Activated CD4-positive, alpha-beta memory T cell treated with anti-CD3 and anti-CD28 coated beads for 36 hours (primary cell): Measurements from ENCODE around the gene FGFR2. TPM values are rescaled to one million over a fixed set of nuclear protein-coding genes. Genes with fewer than 3 reads are reported as not detected.
A peak's percentile ranks its signal among the peaks of the same experiment; 100 is the strongest.

Experiments used
- CTCF ChIA-PET: fragments of 350-600 bp; sonication (Branson Sonifier 250); formaldehyde crosslinking; loops from one replicate; lab custom pipeline; 2021; ENCODE audit warnings: antibody characterized with exemption, inconsistent platforms; lab: Charles Lee
- POLR2A ChIA-PET: fragments of 350-600 bp; sonication (Branson Sonifier 250); formaldehyde crosslinking; loops from one replicate; lab custom pipeline; 2021; ENCODE audit warnings: antibody characterized with exemption; lab: Charles Lee
- DNase-seq: peaks from one replicate; pipeline ENCODE4 v3.0.0-alpha.2; 2020
- H3K27ac Mint-ChIP-seq: one replicate; pipeline ENCODE4 v1.8.0; 2021; ENCODE audit warnings: mixed read lengths
- H3K27me3 Mint-ChIP-seq: one replicate; pipeline ENCODE4 v1.8.0; 2021; ENCODE audit warnings: mixed read lengths
- H3K36me3 Mint-ChIP-seq: one replicate; pipeline ENCODE4 v1.8.0; 2021; ENCODE audit warnings: mixed read lengths
- H3K4me1 Mint-ChIP-seq: one replicate; pipeline ENCODE4 v1.8.0; 2021; ENCODE audit warnings: low read depth, mixed read lengths
- H3K4me3 Mint-ChIP-seq: one replicate; pipeline ENCODE4 v1.8.0; 2021; ENCODE audit warnings: mild to moderate bottlenecking, mixed read lengths
- H3K9me3 Mint-ChIP-seq: one replicate; pipeline ENCODE4 v1.8.0; 2021; ENCODE audit warnings: mixed read lengths
- intact Hi-C: fragments of 100-400 bp; cut with micrococcal nuclease; formaldehyde crosslinking; loops from one replicate; pipeline ENCODE4 v1.15.1; 2023
- total RNA-seq, 2 experiments: library from RNA; stranded (reverse); gene quantifications; one replicate each; pipeline ENCODE4 v1.2.3, GENCODE V29; 2021

FGFR2 gene
- total RNA-seq = under 1 TPM; 0.05 to 0.19 TPM

- Mint-ChIP-seq H3K27me3 (peaks cover 46% of the 10 kb centered on the region), H3K27ac (no peak within 1 kb of the TSS), H3K9me3 (no peaks in the 10 kb centered on the region), H3K4me3 (no peak within 1 kb of the TSS), H3K36me3 (no peaks in the 10 kb centered on the region), H3K4me1 (peaks cover 3% of the 10 kb centered on the region)
- intact Hi-C loops = loop anchor here (5.0 kb wide), 1 partner anchor 81 kb away; no protein-coding TSS in a partner anchor
- DNase-seq = peak; percentile 38
- ChIA-PET CTCF (no interaction called here), POLR2A (no interaction called here)
Observed at GRCh38 chr10:121598263-121599249, at the start of gene FGFR2. Gene FGFR2, minus strand, starts transcription at chr10:121598444. Its CDS starts 4,627 bp downstream, at chr10:121593817.

- H3K27me3 Mint-ChIP-seq = peaks cover 1% of the 10 kb centered on the region
- H3K36me3 Mint-ChIP-seq = no peaks in the 10 kb centered on the region
- POLR2A ChIA-PET = no interaction called here
- intact Hi-C loops = no loop called here
- no peaks in the 10 kb centered on the region for H3K4me1 Mint-ChIP-seq
- H3K27ac Mint-ChIP-seq = no peak overlapping the region
- no peak for DNase-seq
- H3K4me3 Mint-ChIP-seq = no peak overlapping the region
- no peaks in the 10 kb centered on the region for H3K9me3 Mint-ChIP-seq
- CTCF ChIA-PET = no interaction called here
Observed at GRCh38 chr10:121647401-121647800, 49.2 kb upstream of the FGFR2 start.

GRCh38 chr10:121645696-121646095 lies 47.5 kb upstream of the FGFR2 start:
- ChIA-PET POLR2A (no interaction called here), CTCF (no interaction called here)
- no peak for DNase-seq
- Mint-ChIP-seq H3K27me3 (peaks cover 1% of the 10 kb centered on the region), H3K4me3 (no peak overlapping the region), H3K4me1 (no peaks in the 10 kb centered on the region), H3K36me3 (no peaks in the 10 kb centered on the region), H3K27ac (no peak overlapping the region), H3K9me3 (peaks cover 9% of the 10 kb centered on the region)
- intact Hi-C loops = no loop called here

- Mint-ChIP-seq H3K27me3 (peaks cover 1% of the 10 kb centered on the region), H3K36me3 (no peaks in the 10 kb centered on the region), H3K4me3 (no peak overlapping the region), H3K4me1 (no peaks in the 10 kb centered on the region), H3K9me3 (peaks cover 10% of the 10 kb centered on the region), H3K27ac (no peak overlapping the region)
- ChIA-PET POLR2A (no interaction called here), CTCF (interaction anchor here (0.6 kb wide), 1 partner anchor 76 kb away, joined by 4 read pairs; no protein-coding TSS in a partner anchor)
- intact Hi-C loops = no loop called here
- DNase-seq = no peak
Observed at GRCh38 chr10:121644501-121644900, 46.3 kb upstream of the FGFR2 start.

GRCh38 chr10:121640266-121640665 lies 42.0 kb upstream of the FGFR2 start:
- intact Hi-C loops = no loop called here
- H3K4me1 Mint-ChIP-seq = no peaks in the 10 kb centered on the region
- CTCF ChIA-PET = no interaction called here

GRCh38 chr10:121639416-121639815 lies 41.2 kb upstream of the FGFR2 start:
- Mint-ChIP-seq H3K4me3 (no peak overlapping the region), H3K27ac (no peak overlapping the region), H3K4me1 (no peaks in the 10 kb centered on the region), H3K36me3 (no peaks in the 10 kb centered on the region), H3K9me3 (peaks cover 19% of the 10 kb centered on the region), H3K27me3 (peaks cover 1% of the 10 kb centered on the region)
- intact Hi-C loops = no loop called here
- ChIA-PET POLR2A (no interaction called here), CTCF (no interaction called here)
- no peak for DNase-seq

More at GRCh38 chr10:121640266-121640665, 42.0 kb upstream of the FGFR2 start:
- Mint-ChIP-seq H3K36me3 (no peaks in the 10 kb centered on the region), H3K27me3 (peaks cover 1% of the 10 kb centered on the region), H3K27ac (no peak overlapping the region), H3K4me3 (no peak overlapping the region), H3K9me3 (peaks cover 19% of the 10 kb centered on the region)
- POLR2A ChIA-PET = no interaction called here
- DNase-seq = no peak

GRCh38 chr10:121637437-121637836 lies 39.2 kb upstream of the FGFR2 start:
- Mint-ChIP-seq H3K36me3 (no peaks in the 10 kb centered on the region), H3K4me1 (no peaks in the 10 kb centered on the region), H3K27ac (no peak overlapping the region), H3K27me3 (peaks cover 1% of the 10 kb centered on the region), H3K4me3 (no peak overlapping the region), H3K9me3 (peaks cover 19% of the 10 kb centered on the region)
- intact Hi-C loops = no loop called here
- ChIA-PET CTCF (no interaction called here), POLR2A (no interaction called here)
- DNase-seq = no peak

- no peaks in the 10 kb centered on the region for H3K36me3 Mint-ChIP-seq
- no peak overlapping the region for H3K4me3 Mint-ChIP-seq
- intact Hi-C loops = no loop called here
- H3K4me1 Mint-ChIP-seq = no peaks in the 10 kb centered on the region
- H3K27me3 Mint-ChIP-seq = no peaks in the 10 kb centered on the region
- no peak for DNase-seq
- peaks cover 8% of the 10 kb centered on the region for H3K9me3 Mint-ChIP-seq
- POLR2A ChIA-PET = no interaction called here
- CTCF ChIA-PET = no interaction called here
- no peak overlapping the region for H3K27ac Mint-ChIP-seq
Observed at GRCh38 chr10:121633056-121633455, 34.8 kb upstream of the FGFR2 start.

GRCh38 chr10:121631365-121632029 lies 33.3 kb upstream of the FGFR2 start:
- POLR2A ChIA-PET = no interaction called here
- no peak for DNase-seq
- CTCF ChIA-PET = interaction anchor here (1.0 kb wide), 1 partner anchor 102 kb away, joined by 3 read pairs; no protein-coding TSS in a partner anchor
- intact Hi-C loops = no loop called here
- H3K27ac Mint-ChIP-seq = no peak overlapping the region
- H3K27me3 Mint-ChIP-seq = no peaks in the 10 kb centered on the region
- no peaks in the 10 kb centered on the region for H3K9me3 Mint-ChIP-seq
- H3K4me1 Mint-ChIP-seq = no peaks in the 10 kb centered on the region
- no peak overlapping the region for H3K4me3 Mint-ChIP-seq
- no peaks in the 10 kb centered on the region for H3K36me3 Mint-ChIP-seq

GRCh38 chr10:121628859-121629258 lies 30.6 kb upstream of the FGFR2 start:
- Mint-ChIP-seq H3K4me1 (no peaks in the 10 kb centered on the region), H3K4me3 (no peak overlapping the region), H3K27me3 (no peaks in the 10 kb centered on the region), H3K36me3 (no peaks in the 10 kb centered on the region), H3K27ac (no peak overlapping the region), H3K9me3 (no peaks in the 10 kb centered on the region)
- intact Hi-C loops = no loop called here
- CTCF ChIA-PET = interaction anchor here (0.6 kb wide), 1 partner anchor 16 kb away, joined by 3 read pairs; no protein-coding TSS in a partner anchor
- no peak for DNase-seq
- POLR2A ChIA-PET = no interaction called here

- Mint-ChIP-seq H3K27ac (no peak overlapping the region), H3K4me1 (no peaks in the 10 kb centered on the region), H3K9me3 (no peaks in the 10 kb centered on the region), H3K27me3 (no peaks in the 10 kb centered on the region), H3K4me3 (no peak overlapping the region), H3K36me3 (no peaks in the 10 kb centered on the region)
- DNase-seq = no peak
- CTCF ChIA-PET = no interaction called here
- intact Hi-C loops = no loop called here
- POLR2A ChIA-PET = no interaction called here
Observed at GRCh38 chr10:121627876-121628581, 29.8 kb upstream of the FGFR2 start.
